Transverse colon (tissue), 4 donors: ENCODE results near the gene PPM1K. TPM values are rescaled to one million over a fixed set of nuclear protein-coding genes. Genes with fewer than 3 reads are reported as not detected.
A peak's percentile ranks its signal among the peaks of the same experiment; 100 is the strongest.

Source experiments
- DNase-seq: peaks from one replicate; pipeline ENCODE4 v3.0.0-alpha.2; 2019
- H3K27ac ChIP-seq, 4 donors: fragments of 200-600 bp; sonication (generic); 2 replicates each; pipeline ENCODE4 v1.5.1; 2016 to 2018; ENCODE audit warnings: inconsistent platforms in 4 of 4
- H3K27me3 ChIP-seq: fragments of 200-600 bp; sonication (generic); 2 replicates; pipeline ENCODE4 v1.5.1; 2017; ENCODE audit warnings: inconsistent platforms
- H3K36me3 ChIP-seq, 4 donors: fragments of 200-600 bp; sonication (generic); 2 replicates each; pipeline ENCODE4 v1.5.1; 2017 to 2019; ENCODE audit warnings: inconsistent platforms in 4 of 4
- H3K4me1 ChIP-seq, 4 donors: fragments of 200-600 bp; sonication (generic); 2 replicates each; pipeline ENCODE4 v1.5.1; 2017 to 2020; ENCODE audit warnings: inconsistent platforms in 4 of 4
- H3K4me3 ChIP-seq, 4 donors: fragments of 200-600 bp; sonication (generic); 1 replicate in 1 of 4; 2 replicates in 3 of 4; pipeline versions ENCODE4 v1.5.1 to v1.6.1; 2017 to 2019; ENCODE audit warnings: inconsistent platforms in 4 of 4
- H3K9me3 ChIP-seq, 2 donors: fragments of 200-600 bp; sonication (generic); 2 replicates each; pipeline ENCODE4 v1.5.1; 2017 to 2019; ENCODE audit warnings: inconsistent platforms in 2 of 2
- EP300 ChIP-seq: sonication (generic); formaldehyde crosslinking; IDR thresholded peaks from one replicate; pipeline ENCODE4 v1.6.1; 2017; ENCODE audit warnings: antibody characterized with exemption, low read depth
- POLR2A ChIP-seq: fragments of 450-650 bp; IDR thresholded peaks from one replicate; pipeline ENCODE4 v1.6.1; 2016; ENCODE audit warnings: antibody characterized with exemption, mild to moderate bottlenecking, moderate library complexity
- POLR2AphosphoS5 ChIP-seq, 3 donors: sonication (generic); formaldehyde crosslinking; IDR thresholded peaks; one replicate each; pipeline ENCODE4 v1.6.1; 2016; ENCODE audit warnings: antibody characterized with exemption in 3 of 3
- WGBS, 2 donors: methylation state at CpG; one replicate each; pipeline ENCODE4 v1.1.5; 2018; ENCODE audit warnings: low coverage in 1 of 2; 5-methylcytosine and 5-hydroxymethylcytosine counted together
- in situ Hi-C, 4 donors: fragments of 200-750 bp; cut with MboI; loops; one replicate each; pipeline versions ENCODE4 v1.15.0 to v1.15.1; 2017; ENCODE audit warnings: low sequenced_read_pairs in 3 of 4, low pct_ligation_motif_present in 1 of 4, low pct_unique_long_range_greater_than_20kb in 1 of 4
- intact Hi-C: fragments of 100-400 bp; cut with DNase I; formaldehyde crosslinking; loops from one replicate; pipeline ENCODE4 v1.15.1; 2023; ENCODE audit warnings: low total_unique reads
- total RNA-seq, 4 donors: library from RNA; depleted of rRNA; stranded (reverse); fragments of >200 nt; gene quantifications; one replicate each; pipeline ENCODE4 v1.1.0, GENCODE V29; 2016
- TF ChIP-seq, protein P1 (sequence below), 5 experiments: fragments of 200-600 bp in 3 of 5; fragments of 450-650 bp in 2 of 5; sonication (generic) in 3 of 5; IDR thresholded peaks; 1 replicate in 2 of 5; 2 replicates in 3 of 5; pipeline ENCODE4 v1.5.1; 2016 to 2017; ENCODE audit warnings: antibody characterized with exemption in 5 of 5, inconsistent platforms in 3 of 5, mild to moderate bottlenecking in 2 of 5, moderate library complexity in 1 of 5

Gene PPM1K
- total RNA-seq, 4 donors from 2014 or later: 7.6 to 14.8 (median 9.0) TPM

DNA sequence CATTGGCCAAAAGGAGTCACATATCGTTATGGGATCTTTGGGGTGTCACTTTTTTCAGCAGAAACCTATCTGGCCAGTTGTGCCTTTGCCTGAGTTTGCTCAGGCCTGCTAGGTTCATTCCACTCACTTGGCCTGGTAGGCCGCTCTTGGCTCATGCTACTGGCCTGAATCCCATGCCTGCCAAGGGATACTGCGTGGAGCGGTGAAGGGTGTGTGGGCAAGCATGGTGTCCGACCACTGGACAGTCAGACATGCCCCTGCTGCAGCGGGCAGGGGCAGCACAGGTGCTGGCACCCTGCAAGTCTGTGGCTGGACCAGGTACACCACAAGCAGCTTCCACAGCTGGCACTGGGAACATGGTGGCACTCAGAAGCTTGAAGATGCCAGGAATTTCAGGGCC is 11.3 kb upstream of the PPM1K start:
- TF ChIP-seq EP300 (no peak), POLR2A (no peak), POLR2AphosphoS5 (IDR thresholded peaks at IDR 0.05) (no peak)
- TF ChIP-seq, protein P1, sequence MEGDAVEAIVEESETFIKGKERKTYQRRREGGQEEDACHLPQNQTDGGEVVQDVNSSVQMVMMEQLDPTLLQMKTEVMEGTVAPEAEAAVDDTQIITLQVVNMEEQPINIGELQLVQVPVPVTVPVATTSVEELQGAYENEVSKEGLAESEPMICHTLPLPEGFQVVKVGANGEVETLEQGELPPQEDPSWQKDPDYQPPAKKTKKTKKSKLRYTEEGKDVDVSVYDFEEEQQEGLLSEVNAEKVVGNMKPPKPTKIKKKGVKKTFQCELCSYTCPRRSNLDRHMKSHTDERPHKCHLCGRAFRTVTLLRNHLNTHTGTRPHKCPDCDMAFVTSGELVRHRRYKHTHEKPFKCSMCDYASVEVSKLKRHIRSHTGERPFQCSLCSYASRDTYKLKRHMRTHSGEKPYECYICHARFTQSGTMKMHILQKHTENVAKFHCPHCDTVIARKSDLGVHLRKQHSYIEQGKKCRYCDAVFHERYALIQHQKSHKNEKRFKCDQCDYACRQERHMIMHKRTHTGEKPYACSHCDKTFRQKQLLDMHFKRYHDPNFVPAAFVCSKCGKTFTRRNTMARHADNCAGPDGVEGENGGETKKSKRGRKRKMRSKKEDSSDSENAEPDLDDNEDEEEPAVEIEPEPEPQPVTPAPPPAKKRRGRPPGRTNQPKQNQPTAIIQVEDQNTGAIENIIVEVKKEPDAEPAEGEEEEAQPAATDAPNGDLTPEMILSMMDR (IDR thresholded peaks at IDR 0.05): no peak
- no peak overlapping the region for H3K4me3 ChIP-seq
- H3K4me1 ChIP-seq: no peaks in the 10 kb centered on the region
- no peaks in the 10 kb centered on the region for H3K36me3 ChIP-seq
- DNase-seq: no peak
- in situ Hi-C loops: no loop called here
- intact Hi-C loops: loop anchor here (10.0 kb wide), 1 partner anchor 89 kb away; no protein-coding TSS in a partner anchor
- 100% methylated on average over 6 of the region's 6 CpGs; no CpG with 5 or more reads in 1 of the 2 donors for WGBS, 2 donors
- no peaks in the 10 kb centered on the region for H3K9me3 ChIP-seq
- no peaks in the 10 kb centered on the region for H3K27me3 ChIP-seq
- no peak overlapping the region for H3K27ac ChIP-seq

DNA sequence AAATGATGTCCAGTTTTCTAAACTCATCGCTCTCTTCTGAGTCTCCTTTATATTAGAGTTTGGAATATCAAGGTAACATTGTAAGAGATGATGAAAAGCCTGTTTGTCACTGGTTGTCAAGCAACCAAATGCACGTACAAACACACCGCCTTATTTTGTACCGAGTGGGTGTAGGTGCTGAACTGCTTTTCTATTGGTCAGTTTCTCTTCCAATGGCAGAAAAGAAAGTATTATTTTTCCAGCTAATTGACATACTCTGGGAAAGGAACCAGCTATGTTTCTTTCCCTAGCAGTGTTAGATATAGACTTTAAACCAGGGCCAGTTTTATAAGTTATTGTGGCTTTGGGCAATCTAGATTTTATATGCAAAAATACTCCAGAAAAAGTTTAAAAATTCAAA is 6.6 kb upstream of the PPM1K start:
- Histone ChIP-seq H3K27ac (no peak overlapping the region), H3K27me3 (no peaks in the 10 kb centered on the region), H3K4me1 (no peaks in the 10 kb centered on the region), H3K36me3 (no peaks in the 10 kb centered on the region), H3K4me3 (no peak overlapping the region), H3K9me3 (no peaks in the 10 kb centered on the region)
- TF ChIP-seq POLR2A (no peak), EP300 (no peak), POLR2AphosphoS5 (IDR thresholded peaks at IDR 0.05) (peak in 1 of 3 donors; percentile 8)
- TF ChIP-seq, protein P1 (IDR thresholded peaks at IDR 0.05): no peak
- DNase-seq: no peak
- in situ Hi-C loops (no loop called here), intact Hi-C loops (loop anchor here (10.0 kb wide), 1 partner anchor 94 kb away; no protein-coding TSS in a partner anchor)
- WGBS, 2 donors: 71 to 76% methylated on average over 3 to 4 of the region's 4 CpGs

DNA sequence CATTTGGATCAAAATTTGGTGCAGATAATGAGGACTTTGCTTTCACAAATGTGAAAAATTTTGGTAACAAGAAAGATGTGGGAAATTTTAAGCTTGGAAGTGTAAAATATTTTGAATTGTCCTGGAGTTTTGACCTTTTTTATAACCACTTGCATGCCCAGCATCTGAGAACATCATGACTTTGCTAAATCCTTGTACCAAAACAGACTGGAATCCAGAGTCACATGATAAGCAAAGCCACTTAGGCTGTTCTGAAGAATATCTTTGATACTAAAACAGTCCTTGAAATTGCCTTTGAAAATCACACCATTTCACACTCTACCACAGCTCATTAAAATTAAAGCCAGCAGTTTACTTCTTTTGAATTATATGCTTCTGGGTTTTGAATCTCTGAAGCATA is 2.5 kb upstream of the PPM1K start:
- no peaks in the 10 kb centered on the region for H3K36me3 ChIP-seq
- no peak for TF ChIP-seq EP300
- TF ChIP-seq POLR2A: no peak
- in situ Hi-C loops (no loop called here), intact Hi-C loops (no loop called here)
- H3K4me3 ChIP-seq: no peak overlapping the region
- H3K9me3 ChIP-seq: no peaks in the 10 kb centered on the region
- no peak for DNase-seq
- H3K4me1 ChIP-seq: peaks cover 5 to 21% (median 15%) of the 10 kb centered on the region in 4 donors
- no peak overlapping the region for H3K27ac ChIP-seq
- H3K27me3 ChIP-seq: no peaks in the 10 kb centered on the region

DNA sequence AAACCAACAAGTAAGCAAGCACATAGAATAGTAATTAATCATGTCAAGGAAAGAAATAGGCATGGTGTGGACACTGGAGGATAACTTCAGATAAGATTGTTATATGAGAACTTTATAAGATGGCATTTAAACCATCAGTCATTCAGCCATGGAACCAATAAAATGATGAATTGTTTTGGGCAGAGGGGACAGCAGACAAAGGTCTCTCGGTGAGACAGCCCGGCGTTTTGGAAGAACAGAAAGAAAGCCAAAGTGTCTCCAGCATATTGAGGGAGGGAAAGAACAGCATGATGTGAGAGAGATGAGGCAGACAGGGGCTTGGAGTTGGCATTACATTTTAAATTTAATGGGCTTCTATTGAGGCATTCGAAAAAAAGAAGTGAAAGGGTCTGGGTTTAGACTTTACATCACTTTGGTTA is 883 bp upstream of the PPM1K start:
- no peak for DNase-seq
- 22 to 25% methylated on average over 4 of the region's 4 CpGs for WGBS, 2 donors
- Histone ChIP-seq H3K36me3 (no peaks in the 10 kb centered on the region), H3K9me3 (no peaks in the 10 kb centered on the region), H3K4me1 (peaks cover 5 to 23% (median 17%) of the 10 kb centered on the region in 4 donors), H3K27me3 (no peaks in the 10 kb centered on the region), H3K4me3 (peak overlapping the region; percentile 30 to 82 (median 72)), H3K27ac (peak overlapping the region; percentile 97 to 100 (median 98))
- TF ChIP-seq POLR2A (no peak), EP300 (no peak), POLR2AphosphoS5 (IDR thresholded peaks at IDR 0.05) (no peak)
- TF ChIP-seq, protein P1 (IDR thresholded peaks at IDR 0.05): no peak
- intact Hi-C loops (no loop called here), in situ Hi-C loops (no loop called here)
